ENCODE data around the gene ERCC6.

ERCC6 gene

GRCh38 chr10:49552277-49552676 is 13.4 kb upstream of the ERCC6 start:
- no peak overlapping the region for H3K4me3 ChIP-seq (ENCODE audit: control insufficient read depth, low read depth, low read length)
- no peak for TF ChIP-seq CTCF (conservative IDR thresholded peaks at IDR 0.05; ENCODE audit: control insufficient read depth, insufficient read depth, low read depth, low read length)
- DNase-seq (ENCODE audit: low read depth) = peak; percentile 35

- no peak for TF ChIP-seq CTCF (conservative IDR thresholded peaks at IDR 0.05; ENCODE audit: control insufficient read depth, insufficient read depth, low read depth, low read length)
- no peak overlapping the region for H3K4me3 ChIP-seq (ENCODE audit: control insufficient read depth, low read depth, low read length)
- peak; percentile 74 for DNase-seq (ENCODE audit: low read depth)
Measured at GRCh38 chr10:49550563-49550962, 11.6 kb upstream of the ERCC6 start.

- no peak for DNase-seq (ENCODE audit: low read depth)
- H3K4me3 ChIP-seq (ENCODE audit: control insufficient read depth, low read depth, low read length) = no peak overlapping the region
- no peak for TF ChIP-seq CTCF (conservative IDR thresholded peaks at IDR 0.05; ENCODE audit: control insufficient read depth, insufficient read depth, low read depth, low read length)
Measured at GRCh38 chr10:49549640-49550346, 10.9 kb upstream of the ERCC6 start.

- DNase-seq (ENCODE audit: low read depth) = no peak
- H3K4me3 ChIP-seq (ENCODE audit: control insufficient read depth, low read depth, low read length) = no peak overlapping the region
- no peak for TF ChIP-seq CTCF (conservative IDR thresholded peaks at IDR 0.05; ENCODE audit: control insufficient read depth, insufficient read depth, low read depth, low read length)
Measured at GRCh38 chr10:49543604-49544003, 4.7 kb upstream of the ERCC6 start.

GRCh38 chr10:49542353-49542752 is 3.4 kb upstream of the ERCC6 start:
- H3K4me3 ChIP-seq (ENCODE audit: control insufficient read depth, low read depth, low read length) = no peak overlapping the region
- no peak for DNase-seq (ENCODE audit: low read depth)
- no peak for TF ChIP-seq CTCF (conservative IDR thresholded peaks at IDR 0.05; ENCODE audit: control insufficient read depth, insufficient read depth, low read depth, low read length)

- no peak for DNase-seq (ENCODE audit: low read depth)
- H3K4me3 ChIP-seq (ENCODE audit: control insufficient read depth, low read depth, low read length) = no peak overlapping the region
- TF ChIP-seq CTCF (conservative IDR thresholded peaks at IDR 0.05; ENCODE audit: control insufficient read depth, insufficient read depth, low read depth, low read length) = no peak
Measured at GRCh38 chr10:49541762-49542161, 2.8 kb upstream of the ERCC6 start.

Data from fibroblast of mammary gland (primary cell).